GM13976 (cell line): Measurements from ENCODE around the gene LCT.
"Not testable (repeated sequence)": the region's sequence is repeated elsewhere in the genome, so short reads cannot be mapped to it uniquely, and the experiment has no call there.

ENCODE experiments used
- DNase-seq: peaks from one replicate; pipeline ENCODE4 v3.0.0; 2012; ENCODE audit warnings: low spot score
- CTCF ChIP-seq: IDR thresholded peaks from 2 replicates; pipeline ENCODE4 v1.5.1; 2012; ENCODE audit warnings: borderline replicate concordance, mild to moderate bottlenecking; ENCODE audit not compliant: insufficient read depth; ENCODE audit errors: extremely low read depth, missing control alignments, control extremely low read depth
- in situ Hi-C: fragments of 300-500 bp; cut with MboI; formaldehyde crosslinking; loops from one replicate; pipeline ENCODE4 v1.12.0; 2022; ENCODE audit warnings: low sequenced_read_pairs, mixed read lengths, inconsistent platforms; ENCODE audit not compliant: unreplicated experiment

Gene LCT

GRCh38 chr2:135836596-135837270, at the start of gene LCT:
Gene LCT, minus strand, starts transcription at chr2:135837184. Its CDS starts 15 bp downstream, at chr2:135837169.
- in situ Hi-C loops, result no loop called here
- DNase-seq, result no peak
- TF ChIP-seq CTCF, result no peak

GRCh38 chr2:135885709-135886108, 48.7 kb upstream of the LCT start:
- in situ Hi-C loops, result no loop called here
- no peak for TF ChIP-seq CTCF
- DNase-seq, result no peak

GRCh38 chr2:135882415-135882814, 45.4 kb upstream of the LCT start:
- TF ChIP-seq CTCF, result no peak
- in situ Hi-C loops, result no loop called here
- no peak for DNase-seq

- in situ Hi-C loops, DNase-seq: not testable (repeated sequence)
These were observed 39.8 kb upstream of the LCT start for GRCh38 chr2:135876770-135877169.

GRCh38 chr2:135876066-135876711, 39.2 kb upstream of the LCT start, which contains the start of gene MCM6:
Gene MCM6, minus strand, starts transcription at chr2:135876443. Its CDS starts 78 bp downstream, at chr2:135876365.
- in situ Hi-C loops, result no loop called here
- DNase-seq, result peak; percentile 97
- no peak for TF ChIP-seq CTCF

GRCh38 chr2:135875491-135876065, 38.6 kb upstream of the LCT start:
- no peak for TF ChIP-seq CTCF
- in situ Hi-C loops, result no loop called here
- peak; percentile 70 for DNase-seq

GRCh38 chr2:135874777-135875365, 37.9 kb upstream of the LCT start:
- no peak for DNase-seq
- TF ChIP-seq CTCF, result no peak
- in situ Hi-C loops, result no loop called here
